ENCODE data around the gene FNTB. TPM values are rescaled to one million over a fixed set of nuclear protein-coding genes. Genes with fewer than 3 reads are reported as not detected.

FNTB gene
- total RNA-seq, 1 donor = 3.5 TPM

GRCh38 chr14:64963611-64964010 is 23.1 kb upstream of the FNTB start:
- no peaks in the 10 kb centered on the region for H3K27me3 ChIP-seq (ENCODE audit: insufficient read depth, low read length)
- H3K4me1 ChIP-seq (ENCODE audit: insufficient read depth, low read length) = no peaks in the 10 kb centered on the region
- no peaks in the 10 kb centered on the region for H3K9me3 ChIP-seq (ENCODE audit: low read depth, low read length)
- no peak overlapping the region for H3K4me3 ChIP-seq (ENCODE audit: low read length)

GRCh38 chr14:64965356-64966000 is 21.2 kb upstream of the FNTB start:
- Histone ChIP-seq H3K4me1 (ENCODE audit: insufficient read depth, low read length) (no peaks in the 10 kb centered on the region), H3K27me3 (ENCODE audit: insufficient read depth, low read length) (peaks cover 4% of the 10 kb centered on the region), H3K9me3 (ENCODE audit: low read depth, low read length) (no peaks in the 10 kb centered on the region), H3K4me3 (ENCODE audit: low read length) (no peak overlapping the region)

GRCh38 chr14:64966976-64967375 is 19.7 kb upstream of the FNTB start:
- no peak overlapping the region for H3K4me3 ChIP-seq (ENCODE audit: low read length)

GRCh38 chr14:64968167-64968566 is 18.5 kb upstream of the FNTB start:
- Histone ChIP-seq H3K4me1 (ENCODE audit: insufficient read depth, low read length) (peaks cover 14% of the 10 kb centered on the region), H3K4me3 (ENCODE audit: low read length) (no peak overlapping the region), H3K9me3 (ENCODE audit: low read depth, low read length) (no peaks in the 10 kb centered on the region), H3K27me3 (ENCODE audit: insufficient read depth, low read length) (peaks cover 23% of the 10 kb centered on the region)

More at GRCh38 chr14:64966976-64967375, 19.7 kb upstream of the FNTB start:
- H3K27me3 ChIP-seq (ENCODE audit: insufficient read depth, low read length) = peaks cover 15% of the 10 kb centered on the region
- no peaks in the 10 kb centered on the region for H3K9me3 ChIP-seq (ENCODE audit: low read depth, low read length)
- H3K4me1 ChIP-seq (ENCODE audit: insufficient read depth, low read length) = peaks cover 8% of the 10 kb centered on the region

GRCh38 chr14:64968651-64969050 is 18.0 kb upstream of the FNTB start:
- Histone ChIP-seq H3K4me3 (ENCODE audit: low read length) (no peak overlapping the region), H3K4me1 (ENCODE audit: insufficient read depth, low read length) (peaks cover 14% of the 10 kb centered on the region), H3K9me3 (ENCODE audit: low read depth, low read length) (no peaks in the 10 kb centered on the region), H3K27me3 (ENCODE audit: insufficient read depth, low read length) (peaks cover 23% of the 10 kb centered on the region)

- peaks cover 23% of the 10 kb centered on the region for H3K27me3 ChIP-seq (ENCODE audit: insufficient read depth, low read length)
- no peaks in the 10 kb centered on the region for H3K9me3 ChIP-seq (ENCODE audit: low read depth, low read length)
- no peak overlapping the region for H3K4me3 ChIP-seq (ENCODE audit: low read length)
- peaks cover 14% of the 10 kb centered on the region for H3K4me1 ChIP-seq (ENCODE audit: insufficient read depth, low read length)
These were observed 16.7 kb upstream of the FNTB start for GRCh38 chr14:64970041-64970440.

GRCh38 chr14:64970776-64971477 is 15.8 kb upstream of the FNTB start:
- peaks cover 23% of the 10 kb centered on the region for H3K27me3 ChIP-seq (ENCODE audit: insufficient read depth, low read length)
- H3K9me3 ChIP-seq (ENCODE audit: low read depth, low read length) = no peaks in the 10 kb centered on the region
- H3K4me1 ChIP-seq (ENCODE audit: insufficient read depth, low read length) = peaks cover 14% of the 10 kb centered on the region
- H3K4me3 ChIP-seq (ENCODE audit: low read length) = no peak overlapping the region

GRCh38 chr14:64971491-64971942 is 15.2 kb upstream of the FNTB start:
- Histone ChIP-seq H3K4me3 (ENCODE audit: low read length) (peak overlapping the region; percentile 40), H3K9me3 (ENCODE audit: low read depth, low read length) (no peaks in the 10 kb centered on the region), H3K27me3 (ENCODE audit: insufficient read depth, low read length) (peaks cover 23% of the 10 kb centered on the region)

GRCh38 chr14:64971943-64972791 is 14.5 kb upstream of the FNTB start, which contains the start of gene RAB15:
RAB15 (minus strand) TSS chr14:64972336; CDS start chr14:64972076, 260 bp downstream.
- Histone ChIP-seq H3K4me3 (ENCODE audit: low read length) (peak within 1 kb of the TSS; percentile 40), H3K9me3 (ENCODE audit: low read depth, low read length) (no peaks in the 10 kb centered on the region), H3K27me3 (ENCODE audit: insufficient read depth, low read length) (peaks cover 23% of the 10 kb centered on the region), H3K4me1 (ENCODE audit: insufficient read depth, low read length) (peaks cover 14% of the 10 kb centered on the region)

More at GRCh38 chr14:64971491-64971942, 15.2 kb upstream of the FNTB start:
- H3K4me1 ChIP-seq (ENCODE audit: insufficient read depth, low read length) = peaks cover 14% of the 10 kb centered on the region

- peaks cover 23% of the 10 kb centered on the region for H3K27me3 ChIP-seq (ENCODE audit: insufficient read depth, low read length)
- no peaks in the 10 kb centered on the region for H3K9me3 ChIP-seq (ENCODE audit: low read depth, low read length)
- no peak overlapping the region for H3K4me3 ChIP-seq (ENCODE audit: low read length)
- peaks cover 14% of the 10 kb centered on the region for H3K4me1 ChIP-seq (ENCODE audit: insufficient read depth, low read length)
These were observed 13.7 kb upstream of the FNTB start for GRCh38 chr14:64973026-64973442.

GRCh38 chr14:64973826-64974225 is 12.9 kb upstream of the FNTB start:
- Histone ChIP-seq H3K4me1 (ENCODE audit: insufficient read depth, low read length) (peaks cover 14% of the 10 kb centered on the region), H3K27me3 (ENCODE audit: insufficient read depth, low read length) (peaks cover 23% of the 10 kb centered on the region)

GRCh38 chr14:64974563-64974962 is 12.1 kb upstream of the FNTB start:
- no peak overlapping the region for H3K4me3 ChIP-seq (ENCODE audit: low read length)
- peaks cover 14% of the 10 kb centered on the region for H3K4me1 ChIP-seq (ENCODE audit: insufficient read depth, low read length)
- H3K9me3 ChIP-seq (ENCODE audit: low read depth, low read length) = no peaks in the 10 kb centered on the region
- peaks cover 23% of the 10 kb centered on the region for H3K27me3 ChIP-seq (ENCODE audit: insufficient read depth, low read length)

More at GRCh38 chr14:64973826-64974225, 12.9 kb upstream of the FNTB start:
- Histone ChIP-seq H3K4me3 (ENCODE audit: low read length) (no peak overlapping the region), H3K9me3 (ENCODE audit: low read depth, low read length) (no peaks in the 10 kb centered on the region)

GRCh38 chr14:64979336-64980074 is 7.2 kb upstream of the FNTB start:
- Histone ChIP-seq H3K9me3 (ENCODE audit: low read depth, low read length) (no peaks in the 10 kb centered on the region), H3K27me3 (ENCODE audit: insufficient read depth, low read length) (peaks cover 2% of the 10 kb centered on the region), H3K4me1 (ENCODE audit: insufficient read depth, low read length) (peaks cover 5% of the 10 kb centered on the region), H3K4me3 (ENCODE audit: low read length) (no peak overlapping the region)
